ENCODE data around the gene PARD3B.

The PARD3B gene

DNA sequence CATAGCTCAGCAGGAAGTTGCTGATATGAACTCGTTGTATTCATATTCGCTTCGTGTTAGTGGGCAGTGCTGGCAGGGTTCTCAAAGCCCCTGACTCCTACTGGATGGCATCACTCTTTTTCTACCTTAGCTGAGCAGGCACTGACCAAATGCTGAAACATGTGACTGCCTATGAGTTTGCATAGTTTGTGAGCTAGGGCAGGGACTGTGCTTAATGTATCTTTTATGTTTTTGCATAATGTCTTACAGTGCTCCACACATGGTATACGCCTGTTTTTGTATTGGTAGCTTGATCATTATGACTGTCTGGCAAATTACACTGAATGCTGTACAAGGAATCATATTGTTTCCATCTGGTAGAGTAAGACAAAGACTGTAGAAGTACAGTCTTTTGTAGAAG lies 305.3 kb downstream of the PARD3B start:
- no peak overlapping the region for H2AFZ ChIP-seq (ENCODE audit: low read length)
- no peak overlapping the region for H3K9ac ChIP-seq (ENCODE audit: low read length)
- no peaks in the 10 kb centered on the region for H3K9me3 ChIP-seq (replicated peaks; ENCODE audit: insufficient read depth, low read length)
- H3K79me2 ChIP-seq (ENCODE audit: low read length): no peaks in the 10 kb centered on the region
- no peak overlapping the region for H3K27ac ChIP-seq (ENCODE audit: low read length)
- no peaks in the 10 kb centered on the region for H3K4me1 ChIP-seq (ENCODE audit: low read length)
- TF ChIP-seq, protein P1, sequence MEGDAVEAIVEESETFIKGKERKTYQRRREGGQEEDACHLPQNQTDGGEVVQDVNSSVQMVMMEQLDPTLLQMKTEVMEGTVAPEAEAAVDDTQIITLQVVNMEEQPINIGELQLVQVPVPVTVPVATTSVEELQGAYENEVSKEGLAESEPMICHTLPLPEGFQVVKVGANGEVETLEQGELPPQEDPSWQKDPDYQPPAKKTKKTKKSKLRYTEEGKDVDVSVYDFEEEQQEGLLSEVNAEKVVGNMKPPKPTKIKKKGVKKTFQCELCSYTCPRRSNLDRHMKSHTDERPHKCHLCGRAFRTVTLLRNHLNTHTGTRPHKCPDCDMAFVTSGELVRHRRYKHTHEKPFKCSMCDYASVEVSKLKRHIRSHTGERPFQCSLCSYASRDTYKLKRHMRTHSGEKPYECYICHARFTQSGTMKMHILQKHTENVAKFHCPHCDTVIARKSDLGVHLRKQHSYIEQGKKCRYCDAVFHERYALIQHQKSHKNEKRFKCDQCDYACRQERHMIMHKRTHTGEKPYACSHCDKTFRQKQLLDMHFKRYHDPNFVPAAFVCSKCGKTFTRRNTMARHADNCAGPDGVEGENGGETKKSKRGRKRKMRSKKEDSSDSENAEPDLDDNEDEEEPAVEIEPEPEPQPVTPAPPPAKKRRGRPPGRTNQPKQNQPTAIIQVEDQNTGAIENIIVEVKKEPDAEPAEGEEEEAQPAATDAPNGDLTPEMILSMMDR (IDR thresholded peaks at IDR 0.05; ENCODE audit: low read length): no peak
- TF ChIP-seq EZH2 (optimal IDR thresholded peaks at IDR 0.05; ENCODE audit: low read depth, low read length): no peak
- TF ChIP-seq EZH2phosphoT487 (IDR thresholded peaks at IDR 0.05; ENCODE audit: low read length): no peak
- H3K36me3 ChIP-seq (replicated peaks; ENCODE audit: insufficient read depth, low read length): no peaks in the 10 kb centered on the region
- no peaks in the 10 kb centered on the region for H3K9me2 ChIP-seq (replicated peaks; ENCODE audit: insufficient read depth, low read length)
- H4K20me1 ChIP-seq (ENCODE audit: insufficient read depth, low read length): no peaks in the 10 kb centered on the region
- no peaks in the 10 kb centered on the region for H3K27me3 ChIP-seq (replicated peaks; ENCODE audit: insufficient read depth, low read length)
- no peak for DNase-seq
- no peak overlapping the region for H3K4me2 ChIP-seq (ENCODE audit: low read depth, low read length)
- H3K4me3 ChIP-seq (ENCODE audit: low read length): no peak overlapping the region
- H3F3A ChIP-seq (ENCODE audit: insufficient read depth, low read length): no peaks in the 10 kb centered on the region

DNA sequence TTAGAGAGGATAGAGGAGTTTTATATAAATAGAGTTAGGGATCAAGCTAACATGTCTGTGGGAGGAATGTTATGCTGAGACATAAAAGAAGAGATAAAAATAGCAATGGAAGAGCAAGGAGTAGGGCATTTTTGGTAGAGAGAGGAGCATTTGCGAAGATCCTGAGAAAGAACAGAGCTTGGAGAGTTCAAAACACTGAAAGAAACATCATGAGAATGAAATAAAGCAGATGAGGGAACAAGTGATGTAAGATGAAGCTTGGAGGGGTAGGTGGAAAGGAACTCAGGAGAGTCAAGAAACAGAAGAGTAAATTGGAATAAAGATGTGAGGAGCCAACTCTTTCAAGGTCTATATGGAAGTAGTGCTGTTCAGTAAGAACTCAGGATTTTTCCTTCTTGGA lies 308.6 kb downstream of the PARD3B start:
- Histone ChIP-seq H3K4me1 (ENCODE audit: low read length) (no peaks in the 10 kb centered on the region), H3K4me3 (ENCODE audit: low read length) (no peak overlapping the region), H3K9me3 (replicated peaks; ENCODE audit: insufficient read depth, low read length) (no peaks in the 10 kb centered on the region), H3F3A (ENCODE audit: insufficient read depth, low read length) (no peaks in the 10 kb centered on the region), H3K36me3 (replicated peaks; ENCODE audit: insufficient read depth, low read length) (no peaks in the 10 kb centered on the region), H3K9me2 (replicated peaks; ENCODE audit: insufficient read depth, low read length) (no peaks in the 10 kb centered on the region), H3K79me2 (ENCODE audit: low read length) (no peaks in the 10 kb centered on the region), H3K27me3 (replicated peaks; ENCODE audit: insufficient read depth, low read length) (no peaks in the 10 kb centered on the region), H4K20me1 (ENCODE audit: insufficient read depth, low read length) (no peaks in the 10 kb centered on the region), H3K9ac (ENCODE audit: low read length) (no peak overlapping the region), H3K27ac (ENCODE audit: low read length) (no peak overlapping the region), H3K4me2 (ENCODE audit: low read depth, low read length) (no peak overlapping the region), H2AFZ (ENCODE audit: low read length) (no peak overlapping the region)
- no peak for DNase-seq
- TF ChIP-seq, protein P1 (IDR thresholded peaks at IDR 0.05; ENCODE audit: low read length): no peak
- TF ChIP-seq EZH2 (optimal IDR thresholded peaks at IDR 0.05; ENCODE audit: low read depth, low read length): no peak
- no peak for TF ChIP-seq EZH2phosphoT487 (IDR thresholded peaks at IDR 0.05; ENCODE audit: low read length)

DNA sequence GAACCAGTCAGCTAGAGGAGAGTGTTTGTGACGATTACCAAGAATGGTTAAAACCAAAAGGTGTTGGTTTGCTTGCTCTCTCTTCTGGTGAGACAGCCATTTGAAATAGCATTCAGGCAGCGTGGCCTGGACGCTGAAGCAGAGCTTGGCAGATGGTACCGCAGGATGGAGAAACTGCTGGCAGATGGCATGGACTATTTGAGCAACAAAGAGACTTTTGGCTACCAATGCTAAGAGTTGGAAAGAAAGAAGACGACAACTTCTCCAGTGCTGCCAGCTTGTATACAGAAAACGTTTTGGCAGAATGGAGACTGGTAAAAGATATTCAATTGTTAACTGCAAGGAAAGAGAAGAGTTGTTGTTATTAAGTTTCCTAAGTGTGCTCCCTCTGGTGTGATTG lies 315.0 kb downstream of the PARD3B start:
- TF ChIP-seq EZH2phosphoT487 (IDR thresholded peaks at IDR 0.05; ENCODE audit: low read length) (no peak), EZH2 (optimal IDR thresholded peaks at IDR 0.05; ENCODE audit: low read depth, low read length) (no peak)
- TF ChIP-seq, protein P1 (IDR thresholded peaks at IDR 0.05; ENCODE audit: low read length): no peak

More for the DNA sequence above, 315.0 kb downstream of the PARD3B start:
- H3K4me2 ChIP-seq (ENCODE audit: low read depth, low read length): no peak overlapping the region
- H3K36me3 ChIP-seq (replicated peaks; ENCODE audit: insufficient read depth, low read length): no peaks in the 10 kb centered on the region
- no peak for DNase-seq
- H3K9me2 ChIP-seq (replicated peaks; ENCODE audit: insufficient read depth, low read length): no peaks in the 10 kb centered on the region
- H3K27ac ChIP-seq (ENCODE audit: low read length): no peak overlapping the region
- H3F3A ChIP-seq (ENCODE audit: insufficient read depth, low read length): no peaks in the 10 kb centered on the region
- H3K9ac ChIP-seq (ENCODE audit: low read length): no peak overlapping the region
- H3K27me3 ChIP-seq (replicated peaks; ENCODE audit: insufficient read depth, low read length): no peaks in the 10 kb centered on the region
- no peaks in the 10 kb centered on the region for H3K79me2 ChIP-seq (ENCODE audit: low read length)
- H3K9me3 ChIP-seq (replicated peaks; ENCODE audit: insufficient read depth, low read length): no peaks in the 10 kb centered on the region
- no peaks in the 10 kb centered on the region for H4K20me1 ChIP-seq (ENCODE audit: insufficient read depth, low read length)
- no peaks in the 10 kb centered on the region for H3K4me1 ChIP-seq (ENCODE audit: low read length)
- H3K4me3 ChIP-seq (ENCODE audit: low read length): no peak overlapping the region
- H2AFZ ChIP-seq (ENCODE audit: low read length): no peak overlapping the region

Data from MM.1S (cell line).